ENCODE results near the gene EXOC1L. TPM values are rescaled to one million over a fixed set of nuclear protein-coding genes. Genes with fewer than 3 reads are reported as not detected.
"Not testable (repeated sequence)": the region's sequence is repeated elsewhere in the genome, so short reads cannot be mapped to it uniquely, and the experiment has no call there.

Gene EXOC1L
- polyA plus RNA-seq, 1 donor from 2014 or later = not detected

- H3K4me1 Mint-ChIP-seq = peaks cover 0 to 3% (median 0%) of the 10 kb centered on the region in 3 donors
- H3K9me3 Mint-ChIP-seq = peaks cover 0 to 3% (median 0%) of the 10 kb centered on the region in 3 donors
- no peak overlapping the region for H3K27ac Mint-ChIP-seq
- H3K27me3 Mint-ChIP-seq = peaks cover 12% of the 10 kb centered on the region
- H3K4me3 Mint-ChIP-seq = no peak overlapping the region
- H3K36me3 Mint-ChIP-seq = peaks cover 4% of the 10 kb centered on the region
These were observed 2.7 kb downstream of the EXOC1L start for GRCh38 chr4:55822329-55822728.

GRCh38 chr4:55824865-55825264 is 5.3 kb downstream of the EXOC1L start:
- H3K9me3 Mint-ChIP-seq = no peaks in the 10 kb centered on the region
- peaks cover under 1% of the 10 kb centered on the region for H3K36me3 Mint-ChIP-seq
- H3K27me3 Mint-ChIP-seq = peaks cover 11% of the 10 kb centered on the region
- peaks cover 0 to 3% (median 0%) of the 10 kb centered on the region in 3 donors for H3K4me1 Mint-ChIP-seq
- no peak overlapping the region for H3K27ac Mint-ChIP-seq
- H3K4me3 Mint-ChIP-seq = no peak overlapping the region

- Mint-ChIP-seq H3K36me3 (no peaks in the 10 kb centered on the region), H3K4me3 (no peak overlapping the region), H3K4me1 (peaks cover 0 to 3% (median 0%) of the 10 kb centered on the region in 3 donors), H3K27ac (no peak overlapping the region), H3K9me3 (no peaks in the 10 kb centered on the region), H3K27me3 (peaks cover 7% of the 10 kb centered on the region)
These were observed 7.4 kb downstream of the EXOC1L start for GRCh38 chr4:55826986-55827385.

GRCh38 chr4:55827582-55827981 is 8.0 kb downstream of the EXOC1L start:
- H3K27ac Mint-ChIP-seq = no peak overlapping the region
- no peaks in the 10 kb centered on the region for H3K9me3 Mint-ChIP-seq
- no peak overlapping the region for H3K4me3 Mint-ChIP-seq
- H3K4me1 Mint-ChIP-seq = peaks cover 0 to 3% (median 0%) of the 10 kb centered on the region in 3 donors
- H3K27me3 Mint-ChIP-seq = peaks cover 3% of the 10 kb centered on the region
- no peaks in the 10 kb centered on the region for H3K36me3 Mint-ChIP-seq

GRCh38 chr4:55830048-55830447 is 10.5 kb downstream of the EXOC1L start:
- Mint-ChIP-seq H3K27me3 (peaks cover 8% of the 10 kb centered on the region), H3K36me3 (no peaks in the 10 kb centered on the region), H3K27ac (no peak overlapping the region), H3K4me3 (no peak overlapping the region), H3K4me1 (peaks cover 0 to 3% (median 0%) of the 10 kb centered on the region in 3 donors), H3K9me3 (no peaks in the 10 kb centered on the region)

GRCh38 chr4:55830716-55831115 is 11.1 kb downstream of the EXOC1L start:
- no peak overlapping the region for H3K27ac Mint-ChIP-seq
- H3K36me3 Mint-ChIP-seq = no peaks in the 10 kb centered on the region
- H3K4me1 Mint-ChIP-seq = peaks cover 0 to 3% (median 0%) of the 10 kb centered on the region in 3 donors
- H3K27me3 Mint-ChIP-seq = peaks cover 9% of the 10 kb centered on the region
- H3K9me3 Mint-ChIP-seq = peaks cover 0 to 3% (median 2%) of the 10 kb centered on the region in 3 donors
- H3K4me3 Mint-ChIP-seq = no peak overlapping the region

- peaks cover 19% of the 10 kb centered on the region for H3K27me3 Mint-ChIP-seq
- H3K9me3 Mint-ChIP-seq = peaks cover 5 to 12% (median 9%) of the 10 kb centered on the region in 3 donors
- H3K4me1 Mint-ChIP-seq = peaks cover 0 to 1% (median 0%) of the 10 kb centered on the region in 3 donors
- no peaks in the 10 kb centered on the region for H3K36me3 Mint-ChIP-seq
- no peak overlapping the region for H3K27ac Mint-ChIP-seq
- no peak overlapping the region for H3K4me3 Mint-ChIP-seq
These were observed 14.7 kb downstream of the EXOC1L start for GRCh38 chr4:55834086-55834795.

- Mint-ChIP-seq H3K36me3 (no peaks in the 10 kb centered on the region), H3K27me3 (peaks cover 28% of the 10 kb centered on the region), H3K27ac (no peak overlapping the region), H3K4me3 (no peak overlapping the region), H3K9me3 (peaks cover 5 to 12% (median 10%) of the 10 kb centered on the region in 3 donors), H3K4me1 (no peaks in the 10 kb centered on the region)
These were observed 18.3 kb downstream of the EXOC1L start for GRCh38 chr4:55837903-55838302.

GRCh38 chr4:55838356-55838755 is 18.8 kb downstream of the EXOC1L start:
- Mint-ChIP-seq H3K4me3 (no peak overlapping the region), H3K9me3 (peaks cover 5 to 12% (median 10%) of the 10 kb centered on the region in 3 donors), H3K4me1 (no peaks in the 10 kb centered on the region), H3K27me3 (peaks cover 28% of the 10 kb centered on the region), H3K27ac (no peak overlapping the region), H3K36me3 (no peaks in the 10 kb centered on the region)

GRCh38 chr4:55838952-55839351 is 19.4 kb downstream of the EXOC1L start:
- H3K27me3 Mint-ChIP-seq = peaks cover 26% of the 10 kb centered on the region
- no peaks in the 10 kb centered on the region for H3K36me3 Mint-ChIP-seq
- H3K4me3 Mint-ChIP-seq = no peak overlapping the region
- H3K4me1 Mint-ChIP-seq = no peaks in the 10 kb centered on the region
- peaks cover 5 to 12% (median 10%) of the 10 kb centered on the region in 3 donors for H3K9me3 Mint-ChIP-seq
- no peak overlapping the region for H3K27ac Mint-ChIP-seq

- H3K9me3 Mint-ChIP-seq = peaks cover 3 to 9% (median 8%) of the 10 kb centered on the region in 3 donors
- no peaks in the 10 kb centered on the region for H3K36me3 Mint-ChIP-seq
These were observed 21.4 kb downstream of the EXOC1L start for GRCh38 chr4:55840956-55841355.

GRCh38 chr4:55841373-55842239 is 22.0 kb downstream of the EXOC1L start:
- not testable (repeated sequence) for H3K4me1 Mint-ChIP-seq, H3K4me3 Mint-ChIP-seq, H3K27ac Mint-ChIP-seq, H3K9me3 Mint-ChIP-seq, H3K36me3 Mint-ChIP-seq
- H3K27me3 Mint-ChIP-seq = peaks cover 16% of the 10 kb centered on the region

More at GRCh38 chr4:55840956-55841355, 21.4 kb downstream of the EXOC1L start:
- H3K4me3 Mint-ChIP-seq = no peak overlapping the region
- no peaks in the 10 kb centered on the region for H3K4me1 Mint-ChIP-seq
- peaks cover 23% of the 10 kb centered on the region for H3K27me3 Mint-ChIP-seq
- no peak overlapping the region for H3K27ac Mint-ChIP-seq

- peaks cover 15% of the 10 kb centered on the region for H3K27me3 Mint-ChIP-seq
- H3K4me1 Mint-ChIP-seq, H3K27ac Mint-ChIP-seq, H3K36me3 Mint-ChIP-seq, H3K9me3 Mint-ChIP-seq, H3K4me3 Mint-ChIP-seq: not testable (repeated sequence)
These were observed 22.7 kb downstream of the EXOC1L start for GRCh38 chr4:55842312-55842711.

- Mint-ChIP-seq H3K27me3 (peaks cover 3% of the 10 kb centered on the region), H3K9me3 (no peaks in the 10 kb centered on the region), H3K36me3 (peaks cover 2% of the 10 kb centered on the region), H3K27ac (no peak overlapping the region), H3K4me1 (peaks cover 3 to 12% (median 6%) of the 10 kb centered on the region in 3 donors), H3K4me3 (peak overlapping the region in 1 of 4 donors; percentile 12)
These were observed 30.1 kb downstream of the EXOC1L start for GRCh38 chr4:55849724-55850123.

GRCh38 chr4:55851885-55852284 is 32.3 kb downstream of the EXOC1L start:
- Mint-ChIP-seq H3K4me3 (peak overlapping the region in 1 of 4 donors; percentile 36), H3K36me3 (peaks cover 2% of the 10 kb centered on the region), H3K4me1 (peaks cover 6 to 12% (median 6%) of the 10 kb centered on the region in 3 donors), H3K27ac (no peak overlapping the region), H3K27me3 (peaks cover 2% of the 10 kb centered on the region), H3K9me3 (no peaks in the 10 kb centered on the region)

Measured in IgD-negative memory B cell (primary cell).